Measurements from ENCODE around the gene NIPBL. TPM values are rescaled to one million over a fixed set of nuclear protein-coding genes. Genes with fewer than 3 reads are reported as not detected.

Gene NIPBL
- total and polyA plus RNA-seq, 10 of the 15 experiments (the other 5 are each of a cell fraction or from before 2014, with no cell fraction given), result 10.4 to 50.4 (median 20.2) TPM

GRCh38 chr5:36870399-36871040 lies 6.0 kb upstream of the NIPBL start (continued):
- TF ChIP-seq USF1 (IDR thresholded peaks at IDR 0.05; ENCODE audit: borderline replicate concordance, extremely low read length, insufficient read depth, low read depth, low read length), result no peak
- no peak for TF ChIP-seq PML (IDR thresholded peaks at IDR 0.05; ENCODE audit: low read length)
- peak; percentile 22; the same call in 1 of the 2 replicates for TF ChIP-seq MTA2 (IDR thresholded peaks at IDR 0.05; ENCODE audit: low read depth)
- no peak for TF ChIP-seq POLR2A (IDR thresholded peaks at IDR 0.05; ENCODE audit: low read depth, low read length)
- TF ChIP-seq YBX1 (IDR thresholded peaks at IDR 0.05), result no peak
- TF ChIP-seq E2F4 (IDR thresholded peaks at IDR 0.05; ENCODE audit: low read depth, low read length), result no peak
- no peak for TF ChIP-seq ESRRA (IDR thresholded peaks at IDR 0.05; ENCODE audit: low read length)
- peak; percentile 44; the same call in 1 of the 2 replicates for TF ChIP-seq GABPA (IDR thresholded peaks at IDR 0.05; ENCODE audit: low read depth)
- TF ChIP-seq SKIL (IDR thresholded peaks at IDR 0.05; ENCODE audit: low read depth, poor library complexity, severe bottlenecking), result no peak
- TF ChIP-seq JUNB (IDR thresholded peaks at IDR 0.05), result peak; percentile 63
- TF ChIP-seq KDM1A (IDR thresholded peaks at IDR 0.05; ENCODE audit: borderline replicate concordance), result no peak
- TF ChIP-seq RCOR1 (conservative IDR thresholded peaks at IDR 0.05; ENCODE audit: low read depth, low read length), result no peak
- TF ChIP-seq PBX3 (IDR thresholded peaks at IDR 0.05; ENCODE audit: insufficient replicate concordance, low read depth, low read length), result no peak
- TF ChIP-seq TCF7 (IDR thresholded peaks at IDR 0.05; ENCODE audit: borderline replicate concordance), result peak; percentile 45; the same call in 1 of the 2 replicates
- TF ChIP-seq SMARCA5 (IDR thresholded peaks at IDR 0.05), result peak; percentile 32; the same call in 1 of the 2 replicates
- no peak for TF ChIP-seq REST (IDR thresholded peaks at IDR 0.05; ENCODE audit: low read depth, low read length)
- no peak for TF ChIP-seq EED (IDR thresholded peaks at IDR 0.05; ENCODE audit: low read depth)
- no peak for TF ChIP-seq KLF5 (IDR thresholded peaks at IDR 0.05; ENCODE audit: partially characterized antibody)
- no peak for TF ChIP-seq CHD1 (IDR thresholded peaks at IDR 0.05; ENCODE audit: low read depth, low read length)
- no peak for TF ChIP-seq ZNF622 (IDR thresholded peaks at IDR 0.05)
- no peak for TF ChIP-seq MYB (IDR thresholded peaks at IDR 0.05; ENCODE audit: borderline replicate concordance, low read depth, low read length)
